Natural killer cell (primary cell): ENCODE data around the gene DEFB121. TPM values are rescaled to one million over a fixed set of nuclear protein-coding genes. Genes with fewer than 3 reads are reported as not detected.

ENCODE experiments used
- ATAC-seq, 3 donors: fragments of 150-1000 bp in 2 of 3; fragments of 200-7000 bp in 1 of 3; cut with Tn5 transposase; 1 replicate in 1 of 3; 2 replicates in 2 of 3; pipeline ENCODE4 v1.10.0; 2021; ENCODE audit warnings: mild to moderate bottlenecking in 2 of 3, moderate library complexity in 2 of 3
- DNase-seq, 2 donors: peaks; one replicate each; pipeline versions ENCODE4 v3.0.0 to v3.0.0-alpha.2; 2013 to 2021; ENCODE audit warnings: mixed read lengths in 1 of 2
- H3K27ac ChIP-seq: one replicate; pipeline ENCODE4 v1.5.1; 2013; ENCODE audit warnings: mild to moderate bottlenecking, low read length
- H3K27me3 ChIP-seq: one replicate; pipeline ENCODE4 v1.6.1; 2013; ENCODE audit warnings: low read length; ENCODE audit not compliant: control insufficient read depth, insufficient read depth
- H3K36me3 ChIP-seq: one replicate; pipeline ENCODE4 v1.6.1; 2013; ENCODE audit warnings: low read length; ENCODE audit not compliant: control insufficient read depth, insufficient read depth
- H3K4me1 ChIP-seq: one replicate; pipeline ENCODE4 v1.6.1; 2013; ENCODE audit warnings: low read length; ENCODE audit not compliant: control insufficient read depth, insufficient read depth
- H3K4me3 ChIP-seq: one replicate; pipeline ENCODE4 v1.5.1; 2013; ENCODE audit warnings: low read length
- H3K9me3 ChIP-seq: one replicate; pipeline ENCODE4 v1.6.1; 2013; ENCODE audit warnings: low read length; ENCODE audit not compliant: control insufficient read depth, insufficient read depth
- H3K27ac Mint-ChIP-seq, 2 donors: one replicate each; pipeline ENCODE4 v1.8.0; 2022; ENCODE audit warnings: mild to moderate bottlenecking in 2 of 2, mixed read lengths in 2 of 2, moderate library complexity in 1 of 2
- H3K27me3 Mint-ChIP-seq, 2 donors: one replicate each; pipeline ENCODE4 v1.8.0; 2022; ENCODE audit warnings: low read depth in 2 of 2, mixed read lengths in 2 of 2
- H3K36me3 Mint-ChIP-seq: one replicate; pipeline ENCODE4 v1.8.0; 2022; ENCODE audit warnings: mixed read lengths
- H3K4me1 Mint-ChIP-seq, 2 donors: one replicate each; pipeline ENCODE4 v1.8.0; 2022; ENCODE audit warnings: mixed read lengths in 2 of 2
- H3K4me3 Mint-ChIP-seq: one replicate; pipeline ENCODE4 v1.8.0; 2022; ENCODE audit warnings: mild to moderate bottlenecking, moderate library complexity, mixed read lengths
- H3K9me3 Mint-ChIP-seq, 2 donors: one replicate each; pipeline ENCODE4 v1.8.0; 2022; ENCODE audit warnings: mixed read lengths in 2 of 2
- CTCF ChIP-seq: fragments of 200-600 bp; IDR thresholded peaks from one replicate; pipeline ENCODE4 v1.8.0; 2022; ENCODE audit warnings: antibody characterized with exemption
- WGBS: methylation state at CpG from one replicate; pipeline ENCODE4 v1.1.7; 2013; ENCODE audit warnings: missing lambda C conversion rate; ENCODE audit not compliant: insufficient coverage; 5-methylcytosine and 5-hydroxymethylcytosine counted together
- intact Hi-C: fragments of 100-400 bp; cut with micrococcal nuclease; formaldehyde crosslinking; loops from one replicate; pipeline ENCODE4 v1.14.2; 2022
- total RNA-seq, 4 donors: library from RNA; stranded (reverse); fragments of 120-200 nt in 1 of 4; gene quantifications; one replicate each; pipeline versions ENCODE4 v1.2.3 to v1.2.4, GENCODE V29; 2013 to 2022

DEFB121 gene
- total RNA-seq = not detected
- not detected for total RNA-seq (2013)

GRCh38 chr20:31406115-31406514 is at the start of gene DEFB121:
Gene DEFB121, minus strand, starts transcription at chr20:31406215. Its CDS starts 63 bp downstream, at chr20:31406152.
- Histone ChIP-seq H3K4me3 (no peak within 1 kb of the TSS), H3K27me3 (peaks cover 2% of the 10 kb centered on the region), H3K36me3 (no peaks in the 10 kb centered on the region), H3K9me3 (no peaks in the 10 kb centered on the region), H3K27ac (no peak within 1 kb of the TSS), H3K4me1 (no peaks in the 10 kb centered on the region)
- no peaks in the 10 kb centered on the region for H3K4me1 Mint-ChIP-seq
- TF ChIP-seq CTCF = no peak
- intact Hi-C loops = no loop called here
- no peaks in the 10 kb centered on the region for H3K36me3 Mint-ChIP-seq
- ATAC-seq (no peak), DNase-seq (no peak)
- peaks cover 0 to 3% of the 10 kb centered on the region in 2 donors for H3K27me3 Mint-ChIP-seq
- H3K4me3 Mint-ChIP-seq = no peak within 1 kb of the TSS
- WGBS = 61% methylated on average over 3 of the region's 3 CpGs
- H3K9me3 Mint-ChIP-seq = no peaks in the 10 kb centered on the region
- H3K27ac Mint-ChIP-seq = no peak within 1 kb of the TSS

- no peak for ATAC-seq
- Mint-ChIP-seq H3K27me3 (peaks cover 5 to 10% of the 10 kb centered on the region in 2 donors), H3K4me1 (no peaks in the 10 kb centered on the region), H3K9me3 (no peaks in the 10 kb centered on the region), H3K4me3 (no peak overlapping the region), H3K36me3 (no peaks in the 10 kb centered on the region), H3K27ac (no peak overlapping the region)
- no peaks in the 10 kb centered on the region for H3K9me3 ChIP-seq
- peaks cover 2% of the 10 kb centered on the region for H3K27me3 ChIP-seq
- H3K27ac ChIP-seq = no peak overlapping the region
- intact Hi-C loops = no loop called here
- no peak for DNase-seq
- no peak overlapping the region for H3K4me3 ChIP-seq
- no peak for TF ChIP-seq CTCF
- WGBS = 100% methylated on average over 1 of the region's 1 CpG
- H3K36me3 ChIP-seq = no peaks in the 10 kb centered on the region
- H3K4me1 ChIP-seq = no peaks in the 10 kb centered on the region
Measured at GRCh38 chr20:31454361-31454760, 48.3 kb upstream of the DEFB121 start.

- Histone ChIP-seq H3K9me3 (no peaks in the 10 kb centered on the region), H3K27me3 (no peaks in the 10 kb centered on the region), H3K27ac (no peak overlapping the region), H3K36me3 (no peaks in the 10 kb centered on the region), H3K4me3 (no peak overlapping the region), H3K4me1 (no peaks in the 10 kb centered on the region)
- Mint-ChIP-seq H3K4me1 (no peaks in the 10 kb centered on the region), H3K27me3 (peaks cover 5 to 15% of the 10 kb centered on the region in 2 donors), H3K36me3 (no peaks in the 10 kb centered on the region), H3K27ac (no peak overlapping the region), H3K9me3 (no peaks in the 10 kb centered on the region), H3K4me3 (no peak overlapping the region)
- intact Hi-C loops = no loop called here
- 96% methylated on average over 2 of the region's 2 CpGs for WGBS
- DNase-seq (no peak), ATAC-seq (no peak)
- no peak for TF ChIP-seq CTCF
Measured at GRCh38 chr20:31452575-31452974, 46.6 kb upstream of the DEFB121 start.
